MM.1S (cell line): ENCODE results near the gene PDIA3.

ENCODE experiments used
- DNase-seq: peaks from one replicate; pipeline ENCODE4 v3.0.0-alpha.2; 2015
- H2AFZ ChIP-seq: fragments of 300-600 bp; sonication (generic); 2 replicates; pipeline ENCODE4 v1.6.0; 2016; ENCODE audit warnings: antibody characterized with exemption, low read length
- H3F3A ChIP-seq: fragments of 300-600 bp; sonication (generic); 2 replicates; pipeline ENCODE4 v1.6.1; 2016; ENCODE audit warnings: mild to moderate bottlenecking, antibody characterized with exemption, low read length, moderate library complexity, mixed read lengths; ENCODE audit not compliant: insufficient read depth
- H3K27ac ChIP-seq: fragments of 300-600 bp; sonication (generic); 2 replicates; pipeline ENCODE4 v1.5.1; 2016; ENCODE audit warnings: mild to moderate bottlenecking, low read length
- H3K27me3 ChIP-seq: fragments of 300-600 bp; sonication (generic); replicated peaks from 2 replicates; pipeline ENCODE4 v1.6.0; 2016; ENCODE audit warnings: low read length; ENCODE audit not compliant: insufficient read depth
- H3K36me3 ChIP-seq: fragments of 300-600 bp; sonication (generic); replicated peaks from 2 replicates; pipeline ENCODE4 v1.6.1; 2016; ENCODE audit warnings: mild to moderate bottlenecking, low read length, mixed read lengths; ENCODE audit not compliant: insufficient read depth
- H3K4me1 ChIP-seq: fragments of 300-600 bp; sonication (generic); 2 replicates; pipeline ENCODE4 v1.6.1; 2016; ENCODE audit warnings: low read length, mixed read lengths
- H3K4me2 ChIP-seq: fragments of 300-600 bp; sonication (generic); 2 replicates; pipeline ENCODE4 v1.6.0; 2016; ENCODE audit warnings: low read depth, low read length
- H3K4me3 ChIP-seq: fragments of 300-600 bp; sonication (generic); 2 replicates; pipeline ENCODE4 v1.5.1; 2016; ENCODE audit warnings: low read length, mixed read lengths
- H3K79me2 ChIP-seq: fragments of 300-600 bp; sonication (generic); 2 replicates; pipeline ENCODE4 v1.6.1; 2016; ENCODE audit warnings: mixed run types, low read length, mixed read lengths
- H3K9ac ChIP-seq: fragments of 300-600 bp; sonication (generic); 2 replicates; pipeline ENCODE4 v1.6.1; 2016; ENCODE audit warnings: low read length, mixed read lengths
- H3K9me2 ChIP-seq: fragments of 300-600 bp; sonication (generic); replicated peaks from 2 replicates; pipeline ENCODE4 v1.6.1; 2016; ENCODE audit warnings: mild to moderate bottlenecking, low read length, mixed read lengths; ENCODE audit not compliant: insufficient read depth
- H3K9me3 ChIP-seq: fragments of 300-600 bp; sonication (generic); replicated peaks from 2 replicates; pipeline ENCODE4 v1.6.1; 2016; ENCODE audit warnings: mild to moderate bottlenecking, low read length, mixed read lengths; ENCODE audit not compliant: insufficient read depth
- H4K20me1 ChIP-seq: fragments of 300-600 bp; sonication (generic); 2 replicates; pipeline ENCODE4 v1.6.1; 2016; ENCODE audit warnings: mild to moderate bottlenecking, low read length, moderate library complexity, mixed read lengths; ENCODE audit not compliant: insufficient read depth
- EZH2 ChIP-seq: fragments of 300-600 bp; sonication (generic); optimal IDR thresholded peaks from 2 replicates; pipeline ENCODE3; 2017; ENCODE audit warnings: low read depth, mild to moderate bottlenecking, antibody characterized with exemption, low read length, mixed read lengths
- EZH2phosphoT487 ChIP-seq: fragments of 300-600 bp; sonication (generic); IDR thresholded peaks from 2 replicates; pipeline ENCODE4 v1.6.1; 2018; ENCODE audit warnings: antibody characterized with exemption, low read length
- TF ChIP-seq, protein P1 (sequence below): fragments of 300-600 bp; sonication (generic); IDR thresholded peaks from 2 replicates; pipeline ENCODE4 v1.5.1; 2016; ENCODE audit warnings: antibody characterized with exemption, low read length, mixed read lengths

PDIA3 gene

DNA sequence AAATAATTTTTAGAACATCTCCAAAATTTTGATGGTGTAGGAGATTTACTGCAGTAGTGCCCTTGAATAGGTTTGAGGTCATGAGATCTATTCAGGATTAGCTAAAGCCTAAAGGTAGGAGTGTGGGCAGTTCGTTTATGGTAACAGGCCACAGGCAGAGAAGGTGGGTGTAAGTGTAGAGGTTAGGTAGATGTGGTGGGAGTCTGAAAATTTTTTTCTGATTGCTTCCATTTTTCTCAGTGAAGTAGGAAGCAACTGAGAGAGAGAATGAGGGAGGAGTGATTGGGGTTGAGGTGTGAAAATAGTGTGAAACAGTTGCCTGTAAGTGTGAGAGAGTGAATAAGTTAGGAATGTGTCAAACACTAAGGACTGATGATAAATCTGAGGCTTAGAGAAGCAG, 32.8 kb downstream of the PDIA3 start:
- H3K79me2 ChIP-seq, result no peaks in the 10 kb centered on the region
- H3K27ac ChIP-seq, result no peak overlapping the region
- TF ChIP-seq EZH2phosphoT487 (no peak), EZH2 (no peak)
- TF ChIP-seq, protein P1, sequence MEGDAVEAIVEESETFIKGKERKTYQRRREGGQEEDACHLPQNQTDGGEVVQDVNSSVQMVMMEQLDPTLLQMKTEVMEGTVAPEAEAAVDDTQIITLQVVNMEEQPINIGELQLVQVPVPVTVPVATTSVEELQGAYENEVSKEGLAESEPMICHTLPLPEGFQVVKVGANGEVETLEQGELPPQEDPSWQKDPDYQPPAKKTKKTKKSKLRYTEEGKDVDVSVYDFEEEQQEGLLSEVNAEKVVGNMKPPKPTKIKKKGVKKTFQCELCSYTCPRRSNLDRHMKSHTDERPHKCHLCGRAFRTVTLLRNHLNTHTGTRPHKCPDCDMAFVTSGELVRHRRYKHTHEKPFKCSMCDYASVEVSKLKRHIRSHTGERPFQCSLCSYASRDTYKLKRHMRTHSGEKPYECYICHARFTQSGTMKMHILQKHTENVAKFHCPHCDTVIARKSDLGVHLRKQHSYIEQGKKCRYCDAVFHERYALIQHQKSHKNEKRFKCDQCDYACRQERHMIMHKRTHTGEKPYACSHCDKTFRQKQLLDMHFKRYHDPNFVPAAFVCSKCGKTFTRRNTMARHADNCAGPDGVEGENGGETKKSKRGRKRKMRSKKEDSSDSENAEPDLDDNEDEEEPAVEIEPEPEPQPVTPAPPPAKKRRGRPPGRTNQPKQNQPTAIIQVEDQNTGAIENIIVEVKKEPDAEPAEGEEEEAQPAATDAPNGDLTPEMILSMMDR, result no peak
- H3F3A ChIP-seq, result peaks cover 16% of the 10 kb centered on the region; the same call in 1 of the 2 replicates
- H2AFZ ChIP-seq, result no peak overlapping the region
- no peak overlapping the region for H3K9ac ChIP-seq
- H3K9me2 ChIP-seq, result no peaks in the 10 kb centered on the region
- H3K36me3 ChIP-seq, result no peaks in the 10 kb centered on the region
- DNase-seq, result no peak
- peaks cover 52% of the 10 kb centered on the region for H3K27me3 ChIP-seq
- no peak overlapping the region for H3K4me3 ChIP-seq
- H3K4me1 ChIP-seq, result peaks cover 3% of the 10 kb centered on the region; the same call in 1 of the 2 replicates
- no peaks in the 10 kb centered on the region; the same call in 1 of the 2 replicates for H4K20me1 ChIP-seq
- H3K9me3 ChIP-seq, result no peaks in the 10 kb centered on the region
- H3K4me2 ChIP-seq, result no peak overlapping the region

DNA sequence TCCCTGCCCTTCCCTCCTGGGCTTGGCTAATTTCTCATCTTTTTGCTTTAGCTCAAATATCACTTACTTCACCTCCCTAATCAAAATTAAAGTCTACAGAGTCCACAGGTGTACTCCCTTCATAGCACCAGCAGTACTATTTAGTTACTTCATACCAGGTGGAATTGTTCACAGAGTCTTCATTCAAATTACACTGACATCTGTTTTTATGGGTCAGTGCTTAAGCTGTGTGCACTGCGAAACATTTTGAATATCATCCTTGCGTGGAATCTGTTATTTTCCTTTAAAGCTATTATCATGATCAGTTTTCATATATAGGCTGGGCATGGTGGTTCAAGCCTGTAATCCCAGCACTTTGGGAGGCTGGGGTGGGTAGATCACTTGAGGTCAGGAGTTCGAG, 43.2 kb downstream of the PDIA3 start:
- peaks cover 3% of the 10 kb centered on the region; the same call in 1 of the 2 replicates for H3K27me3 ChIP-seq
- peaks cover 12% of the 10 kb centered on the region for H3F3A ChIP-seq
- H3K4me2 ChIP-seq, result peak overlapping the region; percentile 65
- DNase-seq, result no peak
- H2AFZ ChIP-seq, result peak overlapping the region; percentile 84
- H3K79me2 ChIP-seq, result peaks cover 22% of the 10 kb centered on the region
- no peaks in the 10 kb centered on the region for H3K9me3 ChIP-seq
- H3K27ac ChIP-seq, result peak overlapping the region; percentile 3; the same call in 1 of the 2 replicates
- TF ChIP-seq EZH2 (no peak), EZH2phosphoT487 (no peak)
- TF ChIP-seq, protein P1, result no peak
- peaks cover 13% of the 10 kb centered on the region for H3K4me1 ChIP-seq
- peak overlapping the region; percentile 40 for H3K4me3 ChIP-seq
- H4K20me1 ChIP-seq, result no peaks in the 10 kb centered on the region
- no peaks in the 10 kb centered on the region for H3K36me3 ChIP-seq
- no peak overlapping the region for H3K9ac ChIP-seq
- H3K9me2 ChIP-seq, result no peaks in the 10 kb centered on the region

DNA sequence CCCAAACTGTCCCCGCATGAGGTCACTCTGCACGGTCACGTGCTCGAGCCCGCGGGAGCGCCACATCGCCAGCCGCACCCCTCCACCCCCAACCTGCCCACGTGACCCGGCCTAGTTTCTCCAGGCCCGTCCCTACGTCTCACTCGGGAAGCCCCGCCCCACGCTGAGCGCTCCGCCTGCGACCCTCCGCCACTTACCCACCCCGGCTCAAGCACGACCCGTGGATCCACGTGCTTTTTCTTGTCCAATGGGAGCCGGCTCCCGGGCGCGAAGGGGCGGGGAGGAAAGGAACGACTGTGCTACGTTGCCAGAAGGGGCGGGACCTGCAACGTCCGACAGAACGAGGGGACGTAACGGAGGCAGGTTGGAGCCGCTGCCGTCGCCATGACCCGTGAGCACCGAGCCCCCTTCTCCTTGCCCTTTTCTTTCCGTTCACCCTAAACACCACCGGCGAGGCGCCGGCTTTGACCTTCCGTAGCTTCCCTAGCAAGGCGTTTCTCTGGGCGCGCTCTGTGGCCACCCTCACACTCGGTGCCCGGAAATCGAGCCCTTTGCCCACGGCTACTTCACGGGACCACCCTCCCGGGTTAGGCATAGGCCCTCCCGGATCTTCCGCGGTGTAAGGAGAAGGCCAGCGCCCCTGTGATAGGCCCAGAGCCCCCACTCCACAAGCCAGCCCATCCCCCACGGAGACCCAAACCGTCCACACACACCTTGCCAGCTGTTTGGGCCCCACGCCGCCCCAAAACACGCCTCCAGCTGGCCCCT, 45.9 kb downstream of the PDIA3 start, which contains the start of gene SERF2:
SERF2 (plus strand) TSS at position 328 of the 768 bp plus-strand sequence; CDS start at position 385, 57 bp downstream.
- Histone ChIP-seq H3K4me3 (peak within 1 kb of the TSS; percentile 100), H3F3A (peaks cover 17% of the 10 kb centered on the region), H3K36me3 (no peaks in the 10 kb centered on the region), H2AFZ (peak within 1 kb of the TSS; percentile 63), H3K27me3 (no peaks in the 10 kb centered on the region), H3K4me2 (peak within 1 kb of the TSS; percentile 91), H3K9ac (peak within 1 kb of the TSS; percentile 99), H3K9me2 (no peaks in the 10 kb centered on the region), H3K79me2 (peaks cover 31% of the 10 kb centered on the region), H3K9me3 (no peaks in the 10 kb centered on the region), H3K4me1 (peaks cover 13% of the 10 kb centered on the region), H4K20me1 (no peaks in the 10 kb centered on the region), H3K27ac (peak within 1 kb of the TSS; percentile 71; the same call in 1 of the 2 replicates)
- TF ChIP-seq, protein P1, result no peak
- no peak for TF ChIP-seq EZH2
- peak; percentile 99 for DNase-seq
